K562 (cell line): ENCODE results near the gene SMCO3. TPM values are rescaled to one million over a fixed set of nuclear protein-coding genes. Genes with fewer than 3 reads are reported as not detected.

Experiments
- ATAC-seq: fragments of 200-7000 bp; cut with Tn5 transposase; 3 replicates; pipeline ENCODE4 v1.9.1; 2020; ENCODE audit warnings: moderate library complexity
- BruUV-seq: library from RNA; stranded (reverse); fragments of 400-500 nt; replicated peaks from 2 replicates; lab custom pipeline; 2021; lab: Mats Ljungman, UMichigan
- CTCF ChIA-PET: fragments of 300-600 bp; formaldehyde crosslinking; extraction: SDS; loops from one replicate; lab custom pipeline; 2021; ENCODE audit warnings: low intra/inter-chr PET ratio; lab: Yijun Ruan, JAX
- POLR2A ChIA-PET: fragments of 300-600, 350-650 bp; sonication (Branson Sonifier 250); formaldehyde crosslinking; extraction: SDS; loops from one replicate; lab custom pipeline; 2021; ENCODE audit warnings: antibody characterized with exemption, inconsistent platforms; lab: Yijun Ruan, JAX
- DNase-seq, 4 experiments: peaks; one replicate each; pipeline versions ENCODE4 v3.0.0 to v3.0.0-alpha.2; 2011 to 2018; ENCODE audit warnings: low spot score in 3 of 4, mixed read lengths in 3 of 4; ENCODE audit errors: extremely low read depth in 1 of 4
- FAIRE-seq: peaks from 2 replicates; lab custom pipeline; 2011; peaks lifted over from hg19 to GRCh38; lab: Jason Lieb, UNC
- H2AFZ ChIP-seq: 2 replicates; pipeline ENCODE4 v1.6.0; 2011; ENCODE audit warnings: low read depth, low read length, control low read depth, inconsistent platforms
- H3K27ac ChIP-seq: fragments of 200-600 bp; 3 replicates; pipeline ENCODE4 v1.8.0; 2011; ENCODE audit warnings: low read depth, mild to moderate bottlenecking, control low read depth, inconsistent platforms, low read length, moderate library complexity, mixed read lengths; ENCODE audit errors: extremely low read depth
- H3K27me3 ChIP-seq, 2 experiments: fragments of 300-600 bp in 1 of 2; 2 replicates in 1 of 2; 3 replicates in 1 of 2; pipeline versions ENCODE4 v1.6.0 to v1.8.0; 2011; ENCODE audit warnings: inconsistent platforms in 2 of 2, low read length in 2 of 2, mild to moderate bottlenecking in 1 of 2, mixed read lengths in 1 of 2, moderate library complexity in 1 of 2; ENCODE audit not compliant: control insufficient read depth in 2 of 2, insufficient read depth in 2 of 2
- H3K36me3 ChIP-seq: fragments of 300-600 bp; 3 replicates; pipeline ENCODE4 v1.8.0; 2011; ENCODE audit warnings: mild to moderate bottlenecking, low read length, inconsistent platforms; ENCODE audit not compliant: control insufficient read depth, insufficient read depth
- H3K4me1 ChIP-seq, 2 experiments: fragments of 200-600 bp in 1 of 2; replicated peaks in 1 of 2; 2 replicates in 1 of 2; 3 replicates in 1 of 2; pipeline versions ENCODE4 v1.5.1 to v1.8.0; 2011; ENCODE audit warnings: inconsistent platforms in 2 of 2, low read length in 2 of 2, mild to moderate bottlenecking in 1 of 2, mixed read lengths in 1 of 2, moderate library complexity in 1 of 2; ENCODE audit not compliant: control insufficient read depth in 2 of 2, insufficient read depth in 2 of 2
- H3K4me2 ChIP-seq: 2 replicates; pipeline ENCODE4 v1.6.1; 2011; ENCODE audit warnings: low read length, control low read depth, inconsistent platforms, mixed read lengths; ENCODE audit not compliant: insufficient read depth
- H3K4me3 ChIP-seq: fragments of 200-600 bp; sonication (generic), shearing (Covaris generic); 2 replicates; pipeline ENCODE4 v1.5.1; 2016; ENCODE audit warnings: control low read depth, inconsistent platforms
- H3K79me2 ChIP-seq: fragments of 200-600 bp; 3 replicates; pipeline ENCODE4 v1.8.0; 2011; ENCODE audit warnings: low read length, inconsistent platforms; ENCODE audit not compliant: control insufficient read depth, insufficient read depth
- H3K9ac ChIP-seq, 2 experiments: 2 replicates each; pipeline versions ENCODE4 v1.6.0 to v1.6.1; 2011; ENCODE audit warnings: low read depth in 2 of 2, low read length in 2 of 2, control low read depth in 1 of 2, inconsistent platforms in 1 of 2, mild to moderate bottlenecking in 1 of 2, mixed read lengths in 1 of 2; ENCODE audit not compliant: insufficient read depth in 1 of 2
- H3K9me1 ChIP-seq: one replicate; pipeline ENCODE4 v1.6.0; 2011; ENCODE audit warnings: inconsistent platforms, mild to moderate bottlenecking, low read length, moderate library complexity; ENCODE audit not compliant: control insufficient read depth, insufficient read depth
- H3K9me3 ChIP-seq: replicated peaks from 2 replicates; pipeline ENCODE4 v1.5.1; 2011; ENCODE audit warnings: low read depth, low read length, inconsistent platforms; ENCODE audit not compliant: control insufficient read depth, insufficient read depth
- H4K20me1 ChIP-seq: replicated peaks from 2 replicates; pipeline ENCODE4 v1.6.1; 2011; ENCODE audit warnings: low read length, inconsistent platforms, mixed read lengths; ENCODE audit not compliant: control insufficient read depth, insufficient read depth
- ATF1 ChIP-seq, 2 experiments: fragments of 450-650 bp in 1 of 2; IDR thresholded peaks; 2 replicates each; pipeline ENCODE4 v1.6.1; 2016; ENCODE audit warnings: missing compliant biosample characterization in 1 of 2, missing genetic modification characterization in 1 of 2
- ESRRB ChIP-seq: fragments of 250-450 bp; sonication (Bioruptor Pico); IDR thresholded peaks from 2 replicates; pipeline ENCODE4 v1.5.0; 2020; ENCODE audit warnings: mild to moderate bottlenecking, moderate library complexity, borderline replicate concordance
- KAT8 ChIP-seq: fragments of 450-650 bp; IDR thresholded peaks from 2 replicates; pipeline ENCODE4 v1.6.1; 2016; ENCODE audit warnings: low read depth, mild to moderate bottlenecking
- KHSRP ChIP-seq: fragments of 450-650 bp; IDR thresholded peaks from 2 replicates; pipeline ENCODE4 v1.6.1; 2017
- MAZ ChIP-seq, 2 experiments: fragments of 450-650 bp in 1 of 2; sonication (generic) in 1 of 2; formaldehyde crosslinking; IDR thresholded peaks in 1 of 2; conservative IDR thresholded peaks in 1 of 2; 2 replicates each; pipeline versions ENCODE4 v1.4.0 to v1.5.0; 2020; ENCODE audit warnings: mild to moderate bottlenecking in 1 of 2, missing genetic modification reagents in 1 of 2
- POLR2B ChIP-seq: fragments of 450-650 bp; IDR thresholded peaks from 2 replicates; pipeline ENCODE4 v1.6.1; 2018; ENCODE audit warnings: low read depth; ENCODE audit not compliant: partially characterized antibody
- PTRF ChIP-seq: fragments of 450-650 bp; IDR thresholded peaks from 2 replicates; pipeline ENCODE4 v1.6.1; 2016; ENCODE audit warnings: mild to moderate bottlenecking, missing genetic modification characterization, missing compliant biosample characterization
- ZBTB12 ChIP-seq: fragments of 250-450 bp; sonication (Bioruptor Pico); IDR thresholded peaks from 2 replicates; pipeline ENCODE4 v1.4.0; 2020
- ZBTB33 ChIP-seq: sonication (generic); formaldehyde crosslinking; IDR thresholded peaks from 2 replicates; pipeline ENCODE4 v1.8.1; 2023; ENCODE audit warnings: mild to moderate bottlenecking, missing genetic modification reagents
- ZNF280B ChIP-seq: fragments of 250-450 bp; sonication (Bioruptor Pico); IDR thresholded peaks from 2 replicates; pipeline ENCODE4 v1.5.1; 2021; ENCODE audit warnings: mild to moderate bottlenecking
- ZNF316 ChIP-seq: fragments of 450-650 bp; IDR thresholded peaks from 2 replicates; pipeline ENCODE4 v1.6.1; 2016
- ZNF444 ChIP-seq: fragments of 250-450 bp; sonication (Bioruptor Pico); IDR thresholded peaks from 2 replicates; pipeline ENCODE4 v1.4.0; 2020; ENCODE audit warnings: mild to moderate bottlenecking, moderate library complexity
- ZSCAN29 ChIP-seq: fragments of 450-650 bp; IDR thresholded peaks from 2 replicates; pipeline ENCODE4 v1.6.1; 2017
- ZZZ3 ChIP-seq: fragments of 450-650 bp; IDR thresholded peaks from 2 replicates; pipeline ENCODE4 v1.6.1; 2016; ENCODE audit warnings: antibody characterized with exemption, mild to moderate bottlenecking, moderate library complexity
- WGBS: fragments of 100-300 bp; shearing (Covaris generic); methylation state at CpG from one replicate; pipeline ENCODE4 v1.1.6; 2016; ENCODE audit warnings: low coverage, mixed read lengths; ENCODE audit not compliant: insufficient coverage; ENCODE audit errors: missing lambda C conversion rate; 5-methylcytosine and 5-hydroxymethylcytosine counted together
- in situ Hi-C: fragments of 300-500 bp; cut with MboI; formaldehyde crosslinking; loops from 4 replicates; pipeline ENCODE4 v1.15.0; 2018; ENCODE audit warnings: inconsistent platforms, mixed read lengths
- intact Hi-C: fragments of 100-400 bp; cut with micrococcal nuclease; formaldehyde crosslinking; loops from 2 replicates; pipeline ENCODE4 v1.14.2; 2022
- polyA plus RNA-seq, 8 experiments: library from polyadenylated mRNA; depleted of rRNA in 4 of 8; stranded (reverse) in 5 of 8; unstranded in 3 of 8; fragments of >200 nt; fragmentation: Nextera tagmentation in 2 of 8; fragmentation: Illumina TruSeq in 1 of 8; extraction: Ambion mirVana in 2 of 8; extraction: Trizol in 1 of 8; gene quantifications; 2 replicates each; pipeline versions ENCODE4 v1.2.1 to v1.2.3, GENCODE V29; 2011 to 2014; ENCODE audit warnings: inconsistent platforms in 1 of 8, missing spikeins in 1 of 8
- total RNA-seq, 7 experiments: library from RNA; depleted of rRNA in 6 of 7; stranded (reverse); fragments of >200 nt in 6 of 7; fragmentation: Illumina TruSeq in 2 of 7; extraction: Trizol in 2 of 7; gene quantifications; 2 replicates each; pipeline versions ENCODE4 v1.2.1 to v1.2.3, GENCODE V29; 2011 to 2021; ENCODE audit warnings: low replicate concordance in 1 of 7

Gene SMCO3
- total and polyA plus RNA-seq, 9 of the 15 experiments (the other 6 are each of a cell fraction or from before 2014, with no cell fraction given): 0.10 to 0.14 TPM; not detected in 7

- BruUV-seq: TSS peak; percentile 84
- Histone ChIP-seq H3K27ac (peak overlapping the region; percentile 58), H3K4me1 (no peaks in the 10 kb centered on the region), H3K79me2 (peaks cover 45% of the 10 kb centered on the region), H3K4me2 (peak overlapping the region; percentile 94), H3K9me1 (no peaks in the 10 kb centered on the region), H3K9me3 (no peaks in the 10 kb centered on the region), H3K4me3 (peak overlapping the region; percentile 90), H3K36me3 (peaks cover 24% of the 10 kb centered on the region), H4K20me1 (no peaks in the 10 kb centered on the region), H3K9ac (peak overlapping the region; percentile 62 to 76), H2AFZ (peak overlapping the region; percentile 91), H3K27me3 (no peaks in the 10 kb centered on the region)
- 0% methylated on average over 12 of the region's 12 CpGs for WGBS
- peak; percentile 26 for ATAC-seq
- DNase-seq: no peak
- in situ Hi-C loops: loop anchor here (25.0 kb wide), 1 partner anchor 1084 kb away; the partner anchor contains the start of gene STRAP
- intact Hi-C loops: loop anchor here (5.0 kb wide), 1 partner anchor 39 kb away; the partner anchor contains the start of gene ART4
- no peak for FAIRE-seq
- ChIA-PET POLR2A (interaction anchor here (1.2 kb wide), 1 partner anchor 11 kb away, joined by 4 read pairs; the partner anchor contains the start of gene SMCO3), CTCF (no interaction called here)
- TF ChIP-seq ZSCAN29 (no peak), KAT8 (no peak), ZNF444 (CRISPR knock-in tag) (no peak), KHSRP (no peak), MAZ (CRISPR knock-in tag; conservative IDR thresholded peaks at IDR 0.05 in 1 of 2, IDR thresholded peaks at IDR 0.05 in 1 of 2) (no peak), ESRRB (CRISPR knock-in tag) (no peak), ZZZ3 (no peak), PTRF (tag) (no peak), ZBTB12 (CRISPR knock-in tag) (no peak), ZNF280B (CRISPR knock-in tag) (no peak), ATF1 (CRISPR knock-in tag; IDR thresholded peaks at IDR 0.05) (no peak), ATF1 (tag; IDR thresholded peaks at IDR 0.05) (no peak), ZNF316 (no peak), POLR2B (peak; percentile 2), ZBTB33 (no peak)
These were observed 10.2 kb downstream of the SMCO3 start for GRCh38 chr12:14803830-14804160.
